ENCODE data around the gene KCNAB2. TPM values are rescaled to one million over a fixed set of nuclear protein-coding genes. Genes with fewer than 3 reads are reported as not detected.

Gene KCNAB2
- total and polyA plus RNA-seq, 2 experiments from 2014 or later = 3.1 to 3.5 TPM

GRCh38 chr1:6041432-6042062 is 4.1 kb upstream of the KCNAB2 start:
- peak; percentile 50 for DNase-seq (ENCODE audit: low spot score)
- H3K4me1 ChIP-seq (ENCODE audit: insufficient read depth) = no peaks in the 10 kb centered on the region
- H3K27ac ChIP-seq = no peak overlapping the region
- H3K4me2 ChIP-seq = no peak overlapping the region
- H3K4me3 ChIP-seq = no peak overlapping the region
- no peaks in the 10 kb centered on the region for H3K79me2 ChIP-seq
- H3K36me3 ChIP-seq (replicated peaks; ENCODE audit: insufficient read depth, low read depth) = no peaks in the 10 kb centered on the region
- no peaks in the 10 kb centered on the region for H3K9me2 ChIP-seq (replicated peaks; ENCODE audit: insufficient read depth)
- no peaks in the 10 kb centered on the region for H3K9me3 ChIP-seq (ENCODE audit: low read depth)
- TF ChIP-seq EZH2 (IDR thresholded peaks at IDR 0.05; ENCODE audit: borderline replicate concordance) (no peak), CTCF (IDR thresholded peaks at IDR 0.05; ENCODE audit: poor library complexity) (peak; percentile 53), EZH2phosphoT487 (IDR thresholded peaks at IDR 0.05; ENCODE audit: low read depth, severe bottlenecking, unreplicated experiment) (no peak)
- no peaks in the 10 kb centered on the region for H4K20me1 ChIP-seq (ENCODE audit: insufficient read depth, poor library complexity, severe bottlenecking)
- WGBS (ENCODE audit: low lambda C conversion rate, missing lambda C conversion rate) = 63% methylated on average over 19 of the region's 20 CpGs
- H3K27me3 ChIP-seq = no peaks in the 10 kb centered on the region
- H2AFZ ChIP-seq = no peak overlapping the region

DNA sequence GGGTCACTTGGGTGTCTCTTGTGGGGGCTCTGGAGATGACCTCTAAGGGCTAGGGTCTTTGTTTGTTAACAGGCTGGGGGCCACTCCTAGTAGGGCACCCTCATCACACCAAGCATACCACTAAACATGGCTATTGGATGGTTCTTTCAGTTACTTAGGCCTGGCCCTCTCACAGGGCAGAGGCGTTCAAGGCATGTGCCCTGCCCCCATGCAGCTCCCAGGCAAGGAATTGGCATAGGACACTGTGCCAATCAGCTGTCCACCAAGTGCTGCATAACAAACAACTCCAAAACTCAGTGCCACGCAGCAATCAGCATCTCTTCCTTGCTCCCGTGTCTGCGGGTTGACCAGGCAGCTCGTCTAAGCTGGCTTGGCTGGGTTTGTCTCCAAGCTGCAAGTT is 2.1 kb upstream of the KCNAB2 start:
- no peak overlapping the region for H2AFZ ChIP-seq
- H3K36me3 ChIP-seq (replicated peaks; ENCODE audit: insufficient read depth, low read depth) = no peaks in the 10 kb centered on the region
- H3K9me2 ChIP-seq (replicated peaks; ENCODE audit: insufficient read depth) = no peaks in the 10 kb centered on the region
- 95% methylated on average over 5 of the region's 5 CpGs for WGBS (ENCODE audit: low lambda C conversion rate, missing lambda C conversion rate)
- no peak overlapping the region for H3K4me2 ChIP-seq
- H3K9me3 ChIP-seq (ENCODE audit: low read depth) = no peaks in the 10 kb centered on the region
- no peaks in the 10 kb centered on the region for H4K20me1 ChIP-seq (ENCODE audit: insufficient read depth, poor library complexity, severe bottlenecking)
- no peaks in the 10 kb centered on the region for H3K79me2 ChIP-seq
- H3K4me3 ChIP-seq = no peak overlapping the region
- no peak for DNase-seq (ENCODE audit: low spot score)
- TF ChIP-seq CTCF (IDR thresholded peaks at IDR 0.05; ENCODE audit: poor library complexity) (no peak), EZH2 (IDR thresholded peaks at IDR 0.05; ENCODE audit: borderline replicate concordance) (no peak), EZH2phosphoT487 (IDR thresholded peaks at IDR 0.05; ENCODE audit: low read depth, severe bottlenecking, unreplicated experiment) (no peak)
- H3K27me3 ChIP-seq = no peaks in the 10 kb centered on the region
- no peaks in the 10 kb centered on the region for H3K4me1 ChIP-seq (ENCODE audit: insufficient read depth)
- no peak overlapping the region for H3K27ac ChIP-seq

- no peaks in the 10 kb centered on the region for H3K79me2 ChIP-seq
- no peaks in the 10 kb centered on the region for H3K9me3 ChIP-seq (ENCODE audit: low read depth)
- no peaks in the 10 kb centered on the region for H4K20me1 ChIP-seq (ENCODE audit: insufficient read depth, poor library complexity, severe bottlenecking)
- no peaks in the 10 kb centered on the region for H3K4me1 ChIP-seq (ENCODE audit: insufficient read depth)
- TF ChIP-seq EZH2phosphoT487 (IDR thresholded peaks at IDR 0.05; ENCODE audit: low read depth, severe bottlenecking, unreplicated experiment) (no peak), CTCF (IDR thresholded peaks at IDR 0.05; ENCODE audit: poor library complexity) (no peak)
- no peak for DNase-seq (ENCODE audit: low spot score)
- no peak overlapping the region for H3K27ac ChIP-seq
- 86% methylated on average over 11 of the region's 11 CpGs for WGBS (ENCODE audit: low lambda C conversion rate, missing lambda C conversion rate)
- no peak overlapping the region for H3K4me3 ChIP-seq
- no peaks in the 10 kb centered on the region for H3K9me2 ChIP-seq (replicated peaks; ENCODE audit: insufficient read depth)
- H3K4me2 ChIP-seq = no peak overlapping the region
- no peaks in the 10 kb centered on the region for H3K27me3 ChIP-seq
- H2AFZ ChIP-seq = no peak overlapping the region
- no peaks in the 10 kb centered on the region for H3K36me3 ChIP-seq (replicated peaks; ENCODE audit: insufficient read depth, low read depth)
Measured at GRCh38 chr1:6044481-6045109, 1.1 kb upstream of the KCNAB2 start.

All from hepatocyte (in vitro differentiated cells).